HG03097 (cell line): ENCODE results near the gene PAQR9.

Experiments used
- ATAC-seq: cut with Tn5 transposase; IDR thresholded peaks from one replicate; pipeline ENCODE4 v1.9.1; 2021; ENCODE audit not compliant: unreplicated experiment, low FRiP score

PAQR9 gene

DNA sequence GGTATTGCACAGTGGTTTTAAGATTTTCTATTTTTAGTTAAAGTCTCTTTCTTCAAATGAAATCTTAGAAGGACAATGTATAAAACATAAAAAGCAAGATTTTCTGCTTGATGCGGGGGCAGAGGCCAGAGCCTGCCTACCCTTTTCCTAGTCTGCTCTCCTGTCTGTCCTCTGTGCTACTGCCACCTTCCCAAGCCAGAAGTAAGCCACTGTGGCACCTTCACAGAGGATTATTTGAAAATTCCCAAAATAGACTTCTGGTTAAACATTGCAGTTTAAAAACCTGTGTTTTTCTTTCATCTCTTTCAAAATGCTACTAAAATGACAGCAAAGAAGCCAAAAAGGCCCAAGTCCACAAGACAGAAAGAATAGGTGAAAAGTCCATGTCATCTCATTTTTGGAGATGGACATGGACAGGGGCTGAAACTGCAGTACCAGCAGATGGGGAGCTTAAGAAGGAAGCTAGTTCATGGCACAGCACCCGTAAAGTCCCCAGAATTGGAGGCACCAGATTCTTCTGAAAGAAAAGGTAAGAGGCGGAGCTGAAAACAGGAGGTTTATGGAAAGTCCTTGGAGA is 37.0 kb downstream of the PAQR9 start:
- no peak for ATAC-seq

DNA sequence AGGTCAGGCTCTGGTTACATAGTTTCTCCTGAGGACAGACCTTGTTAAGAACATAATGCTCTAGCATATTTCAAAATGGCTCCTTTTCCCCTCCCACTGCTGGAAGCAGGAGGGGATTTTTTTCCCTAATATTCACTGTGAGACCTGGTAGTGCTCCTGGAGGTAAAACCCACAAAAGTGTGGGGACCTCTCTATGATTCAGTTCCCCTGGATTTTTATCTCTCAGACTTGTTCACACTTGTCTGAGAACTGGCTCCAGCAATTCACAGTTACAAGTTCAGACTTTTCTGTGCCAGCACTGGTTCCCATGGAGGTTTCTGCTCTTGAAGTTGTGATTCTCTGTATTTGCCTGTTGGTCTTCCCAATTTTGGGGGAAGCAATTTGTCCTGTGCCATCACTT is 38.3 kb downstream of the PAQR9 start:
- ATAC-seq: no peak

DNA sequence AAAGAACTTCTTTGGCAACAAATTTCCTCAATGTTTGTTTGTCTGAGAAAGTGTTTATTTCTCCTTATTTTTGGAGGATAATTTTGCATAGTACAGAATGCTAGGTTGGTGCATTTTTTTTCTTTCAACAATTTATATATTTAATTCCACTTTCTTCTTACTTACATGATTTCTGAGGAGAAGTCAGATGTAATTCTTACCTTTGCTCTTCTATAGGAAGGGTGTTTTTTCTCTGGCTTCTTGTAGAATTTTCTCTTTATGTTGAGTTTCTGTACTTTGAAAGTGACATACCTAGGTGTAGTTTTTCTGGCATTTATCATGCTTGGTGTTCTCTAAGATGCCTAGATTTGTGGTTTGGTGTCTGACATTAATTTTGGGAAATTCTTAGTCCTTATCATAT is 39.8 kb downstream of the PAQR9 start:
- no peak for ATAC-seq

GRCh38 chr3:142916605-142917004 is 46.9 kb downstream of the PAQR9 start:
- no peak for ATAC-seq

DNA sequence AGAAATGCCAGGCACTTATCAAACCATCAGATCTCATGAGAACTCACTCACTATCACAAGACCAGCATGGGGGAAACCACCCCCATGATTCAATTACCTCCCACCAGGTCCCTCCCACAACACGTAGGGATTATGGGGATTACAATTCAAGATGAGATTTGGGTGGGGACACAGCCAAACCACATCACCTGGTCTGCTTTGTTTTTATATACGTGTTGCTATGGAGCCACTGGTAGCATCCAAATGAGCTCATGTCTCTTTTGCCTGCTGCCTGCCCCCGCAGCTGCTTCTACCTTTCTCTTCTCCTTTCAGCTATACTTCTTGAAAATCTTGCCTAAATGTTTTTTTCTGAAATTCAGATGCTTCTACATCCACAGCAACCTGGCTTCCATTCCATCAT is 47.8 kb downstream of the PAQR9 start:
- no peak for ATAC-seq

DNA sequence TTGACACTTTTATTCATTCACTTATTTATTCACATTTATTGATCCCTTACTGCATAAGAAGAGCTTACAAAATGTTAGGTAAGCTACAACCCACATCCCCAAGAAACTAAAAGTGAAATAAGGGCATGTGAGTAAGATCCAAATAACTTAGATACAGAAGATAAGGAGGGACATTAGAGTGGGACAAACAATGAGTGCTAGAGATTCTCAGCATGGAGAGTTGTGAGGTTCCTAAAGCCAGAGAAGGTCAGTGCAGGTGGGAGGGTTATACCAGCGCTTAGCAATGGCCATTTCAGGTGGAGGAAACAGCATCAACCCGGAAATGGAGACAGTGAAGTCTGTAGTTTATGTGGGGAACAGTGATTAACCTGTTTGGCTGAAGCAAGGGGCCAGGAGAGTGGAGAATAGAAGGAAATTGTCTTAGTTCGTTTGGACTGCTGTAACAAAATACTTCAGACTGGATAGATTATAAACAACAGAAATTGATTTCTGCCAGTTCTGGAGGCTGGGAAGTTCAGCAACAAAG is 49.1 kb downstream of the PAQR9 start:
- no peak for ATAC-seq

DNA sequence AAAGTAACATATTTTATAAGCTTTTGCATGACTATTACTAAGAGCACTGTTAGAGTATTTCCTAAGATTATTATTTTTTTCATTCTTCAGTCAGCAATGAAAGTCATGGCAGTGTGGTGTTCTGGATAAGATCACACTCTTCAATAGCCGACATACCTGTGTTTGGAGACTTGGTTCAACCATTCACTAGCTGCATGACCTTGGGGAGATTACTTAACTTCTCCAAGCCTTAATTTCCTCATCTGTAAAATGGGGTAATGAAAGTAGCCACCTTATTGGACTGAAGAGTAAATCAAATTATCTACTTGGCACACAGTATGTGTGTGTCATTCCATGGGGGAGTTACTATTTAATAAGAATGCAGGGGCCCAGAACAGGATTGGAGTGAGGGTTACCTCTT is 50.0 kb downstream of the PAQR9 start:
- ATAC-seq: no peak

GRCh38 chr3:142912402-142913172 is 50.9 kb downstream of the PAQR9 start:
- no peak for ATAC-seq
